Peyer's patch (tissue), 4 donors: ENCODE results near the gene MXRA7.

Source experiments
- POLR2A ChIP-seq, 2 donors: fragments of 450-650 bp; IDR thresholded peaks; one replicate each; pipeline ENCODE4 v1.5.1; 2017; ENCODE audit warnings: antibody characterized with exemption in 2 of 2, mild to moderate bottlenecking in 2 of 2, moderate library complexity in 2 of 2
- TF ChIP-seq, protein P1 (sequence below), 6 experiments: fragments of 450-650 bp in 4 of 6; fragments of 200-600 bp in 2 of 6; sonication (generic) in 1 of 6; IDR thresholded peaks; one replicate each; pipeline ENCODE4 v1.5.1; 2017 to 2019; ENCODE audit warnings: antibody characterized with exemption in 6 of 6, mild to moderate bottlenecking in 3 of 6, moderate library complexity in 1 of 6

DNA sequence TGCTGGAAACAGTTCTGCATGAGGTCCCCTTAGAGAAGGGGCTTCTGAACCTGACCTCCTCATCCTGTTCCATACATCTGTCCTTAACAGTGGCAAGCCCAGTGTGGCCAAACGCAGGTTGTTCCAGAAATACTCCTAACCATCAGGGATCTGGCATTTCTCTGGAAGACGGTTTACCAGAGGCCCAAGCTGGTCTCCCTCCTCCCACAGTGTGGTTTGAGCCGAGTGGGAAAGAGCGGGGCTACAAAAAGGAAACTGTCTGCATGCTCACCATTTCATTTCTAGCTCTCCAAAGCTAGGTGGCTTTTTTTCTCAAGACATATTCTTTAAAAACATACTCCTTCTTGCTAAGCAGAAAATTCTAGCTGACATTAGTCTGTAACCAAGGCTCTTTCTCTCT lies 6.0 kb downstream of the MXRA7 start:
- TF ChIP-seq, protein P1, sequence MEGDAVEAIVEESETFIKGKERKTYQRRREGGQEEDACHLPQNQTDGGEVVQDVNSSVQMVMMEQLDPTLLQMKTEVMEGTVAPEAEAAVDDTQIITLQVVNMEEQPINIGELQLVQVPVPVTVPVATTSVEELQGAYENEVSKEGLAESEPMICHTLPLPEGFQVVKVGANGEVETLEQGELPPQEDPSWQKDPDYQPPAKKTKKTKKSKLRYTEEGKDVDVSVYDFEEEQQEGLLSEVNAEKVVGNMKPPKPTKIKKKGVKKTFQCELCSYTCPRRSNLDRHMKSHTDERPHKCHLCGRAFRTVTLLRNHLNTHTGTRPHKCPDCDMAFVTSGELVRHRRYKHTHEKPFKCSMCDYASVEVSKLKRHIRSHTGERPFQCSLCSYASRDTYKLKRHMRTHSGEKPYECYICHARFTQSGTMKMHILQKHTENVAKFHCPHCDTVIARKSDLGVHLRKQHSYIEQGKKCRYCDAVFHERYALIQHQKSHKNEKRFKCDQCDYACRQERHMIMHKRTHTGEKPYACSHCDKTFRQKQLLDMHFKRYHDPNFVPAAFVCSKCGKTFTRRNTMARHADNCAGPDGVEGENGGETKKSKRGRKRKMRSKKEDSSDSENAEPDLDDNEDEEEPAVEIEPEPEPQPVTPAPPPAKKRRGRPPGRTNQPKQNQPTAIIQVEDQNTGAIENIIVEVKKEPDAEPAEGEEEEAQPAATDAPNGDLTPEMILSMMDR (IDR thresholded peaks at IDR 0.05) = no peak
- TF ChIP-seq POLR2A (IDR thresholded peaks at IDR 0.05) = no peak
